K562 (cell line): ENCODE measurements around the gene PLEKHN1. TPM values are rescaled to one million over a fixed set of nuclear protein-coding genes. Genes with fewer than 3 reads are reported as not detected.
A peak's percentile ranks its signal among the peaks of the same experiment; 100 is the strongest.

Experiments
- ATAC-seq: fragments of 200-7000 bp; cut with Tn5 transposase; 3 replicates; pipeline ENCODE4 v1.9.1; 2020; ENCODE audit warnings: moderate library complexity
- BruUV-seq: library from RNA; stranded (reverse); fragments of 400-500 nt; replicated peaks from 2 replicates; lab custom pipeline; 2021; lab: Mats Ljungman, UMichigan
- CTCF ChIA-PET: fragments of 300-600 bp; formaldehyde crosslinking; extraction: SDS; loops from one replicate; lab custom pipeline; 2021; ENCODE audit warnings: low intra/inter-chr PET ratio; lab: Yijun Ruan, JAX
- POLR2A ChIA-PET: fragments of 300-600, 350-650 bp; sonication (Branson Sonifier 250); formaldehyde crosslinking; extraction: SDS; loops from one replicate; lab custom pipeline; 2021; ENCODE audit warnings: antibody characterized with exemption, inconsistent platforms; lab: Yijun Ruan, JAX
- DNase-seq, 4 experiments: peaks; one replicate each; pipeline versions ENCODE4 v3.0.0 to v3.0.0-alpha.2; 2011 to 2018; ENCODE audit warnings: low spot score in 3 of 4, mixed read lengths in 3 of 4; ENCODE audit errors: extremely low read depth in 1 of 4
- FAIRE-seq: peaks from 2 replicates; lab custom pipeline; 2011; peaks lifted over from hg19 to GRCh38; lab: Jason Lieb, UNC
- H2AFZ ChIP-seq: 2 replicates; pipeline ENCODE4 v1.6.0; 2011; ENCODE audit warnings: low read depth, low read length, control low read depth, inconsistent platforms
- H3K27ac ChIP-seq: fragments of 200-600 bp; 3 replicates; pipeline ENCODE4 v1.8.0; 2011; ENCODE audit warnings: low read depth, mild to moderate bottlenecking, control low read depth, inconsistent platforms, low read length, moderate library complexity, mixed read lengths; ENCODE audit errors: extremely low read depth
- H3K27me3 ChIP-seq, 2 experiments: fragments of 300-600 bp in 1 of 2; 2 replicates in 1 of 2; 3 replicates in 1 of 2; pipeline versions ENCODE4 v1.6.0 to v1.8.0; 2011; ENCODE audit warnings: inconsistent platforms in 2 of 2, low read length in 2 of 2, mild to moderate bottlenecking in 1 of 2, mixed read lengths in 1 of 2, moderate library complexity in 1 of 2; ENCODE audit not compliant: control insufficient read depth in 2 of 2, insufficient read depth in 2 of 2
- H3K36me3 ChIP-seq: fragments of 300-600 bp; 3 replicates; pipeline ENCODE4 v1.8.0; 2011; ENCODE audit warnings: mild to moderate bottlenecking, low read length, inconsistent platforms; ENCODE audit not compliant: control insufficient read depth, insufficient read depth
- H3K4me1 ChIP-seq, 2 experiments: fragments of 200-600 bp in 1 of 2; replicated peaks in 1 of 2; 2 replicates in 1 of 2; 3 replicates in 1 of 2; pipeline versions ENCODE4 v1.5.1 to v1.8.0; 2011; ENCODE audit warnings: inconsistent platforms in 2 of 2, low read length in 2 of 2, mild to moderate bottlenecking in 1 of 2, mixed read lengths in 1 of 2, moderate library complexity in 1 of 2; ENCODE audit not compliant: control insufficient read depth in 2 of 2, insufficient read depth in 2 of 2
- H3K4me2 ChIP-seq: 2 replicates; pipeline ENCODE4 v1.6.1; 2011; ENCODE audit warnings: low read length, control low read depth, inconsistent platforms, mixed read lengths; ENCODE audit not compliant: insufficient read depth
- H3K4me3 ChIP-seq: fragments of 200-600 bp; sonication (generic), shearing (Covaris generic); 2 replicates; pipeline ENCODE4 v1.5.1; 2016; ENCODE audit warnings: control low read depth, inconsistent platforms
- H3K79me2 ChIP-seq: fragments of 200-600 bp; 3 replicates; pipeline ENCODE4 v1.8.0; 2011; ENCODE audit warnings: low read length, inconsistent platforms; ENCODE audit not compliant: control insufficient read depth, insufficient read depth
- H3K9ac ChIP-seq, 2 experiments: 2 replicates each; pipeline versions ENCODE4 v1.6.0 to v1.6.1; 2011; ENCODE audit warnings: low read depth in 2 of 2, low read length in 2 of 2, control low read depth in 1 of 2, inconsistent platforms in 1 of 2, mild to moderate bottlenecking in 1 of 2, mixed read lengths in 1 of 2; ENCODE audit not compliant: insufficient read depth in 1 of 2
- H3K9me1 ChIP-seq: one replicate; pipeline ENCODE4 v1.6.0; 2011; ENCODE audit warnings: inconsistent platforms, mild to moderate bottlenecking, low read length, moderate library complexity; ENCODE audit not compliant: control insufficient read depth, insufficient read depth
- H3K9me3 ChIP-seq: replicated peaks from 2 replicates; pipeline ENCODE4 v1.5.1; 2011; ENCODE audit warnings: low read depth, low read length, inconsistent platforms; ENCODE audit not compliant: control insufficient read depth, insufficient read depth
- H4K20me1 ChIP-seq: replicated peaks from 2 replicates; pipeline ENCODE4 v1.6.1; 2011; ENCODE audit warnings: low read length, inconsistent platforms, mixed read lengths; ENCODE audit not compliant: control insufficient read depth, insufficient read depth
- CCNT2 ChIP-seq: IDR thresholded peaks from 2 replicates; pipeline ENCODE4 v1.6.1; 2011; ENCODE audit warnings: borderline replicate concordance, low read depth, mild to moderate bottlenecking, moderate library complexity, mixed read lengths, low read length; ENCODE audit not compliant: insufficient read length; ENCODE audit errors: extremely low read depth
- COPS2 ChIP-seq: fragments of 450-650 bp; conservative IDR thresholded peaks from 2 replicates; pipeline ENCODE4 v1.6.1; 2016; ENCODE audit warnings: mild to moderate bottlenecking, moderate library complexity
- CTBP1 ChIP-seq: fragments of 450-650 bp; IDR thresholded peaks from 2 replicates; pipeline ENCODE4 v1.6.1; 2016; ENCODE audit warnings: borderline replicate concordance
- HOXB6 ChIP-seq: fragments of 250-450 bp; sonication (Bioruptor Pico); IDR thresholded peaks from 2 replicates; pipeline ENCODE4 v1.5.1; 2022; ENCODE audit warnings: mild to moderate bottlenecking, borderline replicate concordance
- JUNB ChIP-seq: fragments of 450-650 bp; formaldehyde crosslinking; conservative IDR thresholded peaks from 2 replicates; pipeline ENCODE4 v1.4.0; 2020; ENCODE audit warnings: mild to moderate bottlenecking
- MEF2A ChIP-seq: IDR thresholded peaks from 2 replicates; pipeline ENCODE4 v1.6.1; 2011; ENCODE audit warnings: low read depth, mild to moderate bottlenecking, low read length, moderate library complexity; ENCODE audit not compliant: control insufficient read depth
- NFIC ChIP-seq: fragments of 450-650 bp; IDR thresholded peaks from 2 replicates; pipeline ENCODE4 v1.6.1; 2017; ENCODE audit warnings: mild to moderate bottlenecking, inconsistent platforms
- PBX2 ChIP-seq, 2 experiments: IDR thresholded peaks in 1 of 2; conservative IDR thresholded peaks in 1 of 2; 2 replicates each; pipeline ENCODE4 v1.6.1; 2016; ENCODE audit warnings: low read depth in 2 of 2, mild to moderate bottlenecking in 1 of 2, missing compliant biosample characterization in 1 of 2, missing genetic modification characterization in 1 of 2, moderate library complexity in 1 of 2
- POLR2H ChIP-seq: IDR thresholded peaks from 2 replicates; pipeline ENCODE4 v1.6.1; 2016; ENCODE audit warnings: missing genetic modification characterization, low read depth, mild to moderate bottlenecking, control low read depth, missing compliant biosample characterization, moderate library complexity
- UBTF ChIP-seq, 2 experiments: IDR thresholded peaks; 2 replicates each; pipeline ENCODE4 v1.6.1; 2012; ENCODE audit warnings: improper control_type of control experiment in 2 of 2, low read depth in 2 of 2, low read length in 2 of 2, borderline replicate concordance in 1 of 2
- ZNF143 ChIP-seq: sonication (generic); formaldehyde crosslinking; IDR thresholded peaks from 2 replicates; pipeline ENCODE4 v1.9.0; 2022; ENCODE audit warnings: mild to moderate bottlenecking, missing genetic modification reagents
- WGBS: fragments of 100-300 bp; shearing (Covaris generic); methylation state at CpG from one replicate; pipeline ENCODE4 v1.1.6; 2016; ENCODE audit warnings: low coverage, mixed read lengths; ENCODE audit not compliant: insufficient coverage; ENCODE audit errors: missing lambda C conversion rate; 5-methylcytosine and 5-hydroxymethylcytosine counted together
- in situ Hi-C: fragments of 300-500 bp; cut with MboI; formaldehyde crosslinking; loops from 4 replicates; pipeline ENCODE4 v1.15.0; 2018; ENCODE audit warnings: inconsistent platforms, mixed read lengths
- intact Hi-C: fragments of 100-400 bp; cut with micrococcal nuclease; formaldehyde crosslinking; loops from 2 replicates; pipeline ENCODE4 v1.14.2; 2022
- polyA plus RNA-seq, 8 experiments: library from polyadenylated mRNA; depleted of rRNA in 4 of 8; stranded (reverse) in 5 of 8; unstranded in 3 of 8; fragments of >200 nt; fragmentation: Nextera tagmentation in 2 of 8; fragmentation: Illumina TruSeq in 1 of 8; extraction: Ambion mirVana in 2 of 8; extraction: Trizol in 1 of 8; gene quantifications; 2 replicates each; pipeline versions ENCODE4 v1.2.1 to v1.2.3, GENCODE V29; 2011 to 2014; ENCODE audit warnings: inconsistent platforms in 1 of 8, missing spikeins in 1 of 8
- total RNA-seq, 7 experiments: library from RNA; depleted of rRNA in 6 of 7; stranded (reverse); fragments of >200 nt in 6 of 7; fragmentation: Illumina TruSeq in 2 of 7; extraction: Trizol in 2 of 7; gene quantifications; 2 replicates each; pipeline versions ENCODE4 v1.2.1 to v1.2.3, GENCODE V29; 2011 to 2021; ENCODE audit warnings: low replicate concordance in 1 of 7

Gene PLEKHN1
- total and polyA plus RNA-seq, 9 of the 15 experiments (the other 6 are each of a cell fraction or from before 2014, with no cell fraction given) = 0.07 to 1.5 (median 0.13) TPM; not detected in 2

DNA sequence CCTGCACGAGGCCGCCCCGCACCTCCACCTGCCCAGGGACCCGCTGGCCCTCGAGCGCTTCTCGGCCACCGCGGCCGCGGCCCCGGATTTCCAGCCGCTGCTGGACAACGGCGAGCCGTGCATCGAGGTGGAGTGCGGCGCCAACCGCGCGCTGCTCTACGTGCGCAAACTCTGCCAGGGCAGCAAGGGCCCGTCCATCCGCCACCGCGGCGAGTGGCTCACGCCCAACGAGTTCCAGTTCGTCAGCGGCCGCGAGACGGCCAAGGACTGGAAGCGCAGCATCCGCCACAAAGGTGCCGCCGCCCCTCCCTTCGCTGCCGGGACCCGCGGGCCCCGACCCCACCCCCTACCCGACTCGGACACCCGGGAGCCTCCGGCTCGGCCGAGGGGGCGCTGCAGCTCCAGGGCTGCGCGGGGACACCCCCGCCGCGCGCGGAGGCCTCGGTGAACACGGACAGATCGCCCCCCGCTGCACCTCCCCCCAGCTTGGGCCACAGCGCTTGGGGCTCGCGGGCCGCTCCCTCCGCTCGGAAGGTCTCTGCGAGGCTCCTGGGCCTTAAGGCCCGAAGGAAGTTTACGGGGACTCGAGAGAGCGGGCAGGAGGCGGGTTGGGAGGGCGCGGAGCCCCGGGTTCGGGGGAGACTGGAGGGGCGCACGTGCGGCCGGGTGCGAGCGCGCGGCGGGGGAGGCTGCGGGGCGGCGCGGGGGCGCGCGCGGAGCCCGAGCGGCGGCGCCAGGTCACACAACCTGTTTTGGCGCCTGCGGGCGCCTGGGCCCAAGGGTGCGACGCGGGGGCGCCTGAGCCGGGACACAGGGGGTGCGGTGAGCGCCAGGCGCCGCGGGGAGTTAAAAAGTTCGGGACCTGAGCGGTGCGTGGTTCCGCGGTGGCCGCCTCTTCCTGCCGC lies 41.4 kb upstream of the PLEKHN1 start (continued):
- TF ChIP-seq CTBP1 = peak; percentile 87; the same call in 1 of the 2 replicates
- TF ChIP-seq UBTF (IDR thresholded peaks at IDR 0.05; ENCODE audit: borderline replicate concordance in 1 of 2, low read depth in 2 of 2, low read length in 2 of 2) = 0 out of 4 replicates have a peak, but pooled peaks of 1 of the 2 experiments have one; percentile 9

- H3K27me3 ChIP-seq = peaks cover 43 to 78% of the 10 kb centered on the region in 2 experiments
- H3K27ac ChIP-seq = no peak overlapping the region
- H3K36me3 ChIP-seq = no peaks in the 10 kb centered on the region
- H3K9ac ChIP-seq = peak overlapping the region in 1 of 2 experiments; percentile 80; a peak in 2 of 4 replicates
- WGBS = 3% methylated on average over 47 of the region's 65 CpGs
- H4K20me1 ChIP-seq = peaks cover 57% of the 10 kb centered on the region
- no peak overlapping the region for H2AFZ ChIP-seq
- DNase-seq (peak; percentile 59 to 81 (median 76)), ATAC-seq (peak; percentile 55), FAIRE-seq (no peak)
- intact Hi-C loops (no loop called here), in situ Hi-C loops (no loop called here)
- no peaks in the 10 kb centered on the region for H3K9me3 ChIP-seq
- no TSS peak for BruUV-seq
- ChIA-PET CTCF (no interaction called here), POLR2A (interaction anchor here (0.7 to 1.2 kb wide), 3 partner anchors 8 to 23 kb away, joined by 3 to 4 read pairs (median 3); no protein-coding TSS in a partner anchor)
- H3K9me1 ChIP-seq = no peaks in the 10 kb centered on the region
- no peak overlapping the region for H3K4me3 ChIP-seq
- H3K4me1 ChIP-seq = peaks cover 14 to 94% of the 10 kb centered on the region in 2 experiments
- H3K79me2 ChIP-seq = no peaks in the 10 kb centered on the region
- 0 out of 2 replicates have a peak overlapping the region, but pooled peaks have one; percentile 65 for H3K4me2 ChIP-seq
- no peak for TF ChIP-seq HOXB6 (CRISPR knock-in tag)
- no peak for TF ChIP-seq PBX2 (CRISPR knock-in tag; IDR thresholded peaks at IDR 0.05; ENCODE audit: low read depth)
- TF ChIP-seq PBX2 (tag; conservative IDR thresholded peaks at IDR 0.05; ENCODE audit: low read depth) = no peak
- TF ChIP-seq MEF2A = no peak
- no peak for TF ChIP-seq COPS2
- TF ChIP-seq POLR2H (tag) = no peak
- TF ChIP-seq JUNB (CRISPR knock-in tag) = no peak
- TF ChIP-seq CCNT2 = peak; percentile 37
- 0 out of 2 replicates have a peak, but pooled peaks have one; percentile 32 for TF ChIP-seq NFIC
- TF ChIP-seq ZNF143 (CRISPR knock-in tag) = 0 out of 2 replicates have a peak, but pooled peaks have one; percentile 11
Observed at GRCh38 chr1:925561-926421, 40.5 kb upstream of the PLEKHN1 start.
